ENCODE data around the gene SHISA9. TPM values are rescaled to one million over a fixed set of nuclear protein-coding genes. Genes with fewer than 3 reads are reported as not detected.

SHISA9 gene
- polyA plus RNA-seq, 3 donors: 0.01 TPM; not detected in 2

DNA sequence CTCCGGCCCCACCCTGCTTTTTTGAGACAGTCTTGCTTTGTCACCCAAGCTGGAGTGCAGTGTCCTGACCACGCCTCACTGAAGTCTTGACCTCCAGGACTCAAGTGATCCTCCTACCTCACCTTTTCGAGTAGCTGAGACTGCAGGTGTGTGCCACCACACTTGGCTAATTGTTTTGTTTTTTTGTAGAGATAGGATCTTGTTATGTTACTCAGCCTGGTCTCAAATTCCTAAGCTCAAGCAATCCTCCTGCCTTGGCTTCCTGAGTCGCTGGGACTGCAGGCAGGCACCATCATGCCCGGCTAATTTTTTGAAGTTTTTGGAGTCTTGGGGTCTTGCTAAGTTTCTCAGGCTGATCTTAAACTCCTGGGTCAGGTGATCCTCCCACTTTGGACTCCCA is 206.7 kb downstream of the SHISA9 start:
- no peak overlapping the region for H3K4me3 ChIP-seq (replicated peaks in 1 of 3; ENCODE audit: low read depth in 2 of 3, low read length in 3 of 3)
- H3K9ac ChIP-seq (ENCODE audit: insufficient read depth, low read length, poor library complexity, severe bottlenecking): no peak overlapping the region
- Mint-ChIP-seq H3K27ac (no peak overlapping the region), H3K4me1 (no peaks in the 10 kb centered on the region), H3K27me3 (ENCODE audit: low read depth in 3 of 3) (no peaks in the 10 kb centered on the region), H3K9me3 (peaks cover 2 to 21% (median 13%) of the 10 kb centered on the region in 7 donors), H3K36me3 (no peaks in the 10 kb centered on the region), H3K4me3 (no peak overlapping the region)
- no peaks in the 10 kb centered on the region for H3K4me1 ChIP-seq (ENCODE audit: control insufficient read depth in 1 of 2, insufficient read depth in 2 of 2, low read length in 2 of 2)
- no peak for DNase-seq
- intact Hi-C loops (cut with micrococcal nuclease): no loop called here
- no peak overlapping the region for H3K4me2 ChIP-seq (replicated peaks; ENCODE audit: extremely low read depth, low read length, poor library complexity, severe bottlenecking)
- no peak for TF ChIP-seq CTCF (IDR thresholded peaks at IDR 0.05)
- no peak overlapping the region for H2AFZ ChIP-seq (ENCODE audit: insufficient read depth, low read depth, low read length, poor library complexity, severe bottlenecking)
- no peaks in the 10 kb centered on the region for H3K79me2 ChIP-seq (ENCODE audit: insufficient read depth, low read length)
- H3K9me3 ChIP-seq (replicated peaks in 1 of 2; ENCODE audit: control insufficient read depth in 1 of 2, insufficient read depth in 1 of 2, low read length in 2 of 2): peaks cover 3 to 6% of the 10 kb centered on the region in 2 donors
- H3K36me3 ChIP-seq (replicated peaks in 1 of 2; ENCODE audit: control insufficient read depth in 1 of 2, insufficient read depth in 2 of 2, low read length in 2 of 2): no peaks in the 10 kb centered on the region
- WGBS (ENCODE audit: insufficient coverage): no CpG with 5 or more reads among the region's 5 CpGs
- H4K20me1 ChIP-seq (ENCODE audit: insufficient read depth, low read length): no peaks in the 10 kb centered on the region
- no peak overlapping the region for H3K27ac ChIP-seq (ENCODE audit: low read depth in 1 of 2, low read length in 2 of 2)
- no peaks in the 10 kb centered on the region for H3K27me3 ChIP-seq (ENCODE audit: control insufficient read depth in 2 of 2, insufficient read depth in 2 of 2, low read length in 2 of 2)

DNA sequence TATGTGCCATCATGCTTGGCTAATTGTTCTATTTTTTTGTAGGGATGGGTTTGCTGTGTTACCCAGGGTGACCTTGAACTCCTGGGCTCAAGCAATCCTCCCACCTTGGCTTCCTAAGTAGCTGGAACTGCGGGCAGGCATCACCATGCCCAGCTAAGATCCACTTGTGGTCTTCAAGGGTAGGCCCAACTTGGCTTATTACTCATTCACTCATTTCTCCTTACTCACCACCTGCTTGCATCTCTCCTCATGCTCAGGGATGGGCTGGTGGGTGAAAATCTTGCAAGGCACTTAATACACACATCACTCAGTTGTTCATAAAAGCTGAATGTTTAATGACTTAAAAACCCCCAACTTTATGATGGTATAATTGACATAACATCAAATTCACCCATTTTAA is 207.8 kb downstream of the SHISA9 start:
- Histone ChIP-seq H3K36me3 (replicated peaks in 1 of 2; ENCODE audit: control insufficient read depth in 1 of 2, insufficient read depth in 2 of 2, low read length in 2 of 2) (no peaks in the 10 kb centered on the region), H3K4me3 (replicated peaks in 1 of 3; ENCODE audit: low read depth in 2 of 3, low read length in 3 of 3) (no peak overlapping the region), H3K9ac (ENCODE audit: insufficient read depth, low read length, poor library complexity, severe bottlenecking) (no peak overlapping the region), H3K79me2 (ENCODE audit: insufficient read depth, low read length) (no peaks in the 10 kb centered on the region), H3K9me3 (replicated peaks in 1 of 2; ENCODE audit: control insufficient read depth in 1 of 2, insufficient read depth in 1 of 2, low read length in 2 of 2) (peaks cover 3 to 8% of the 10 kb centered on the region in 2 donors), H3K4me2 (replicated peaks; ENCODE audit: extremely low read depth, low read length, poor library complexity, severe bottlenecking) (no peak overlapping the region), H4K20me1 (ENCODE audit: insufficient read depth, low read length) (no peaks in the 10 kb centered on the region), H2AFZ (ENCODE audit: insufficient read depth, low read depth, low read length, poor library complexity, severe bottlenecking) (no peak overlapping the region), H3K4me1 (ENCODE audit: control insufficient read depth in 1 of 2, insufficient read depth in 2 of 2, low read length in 2 of 2) (no peaks in the 10 kb centered on the region), H3K27me3 (ENCODE audit: control insufficient read depth in 2 of 2, insufficient read depth in 2 of 2, low read length in 2 of 2) (no peaks in the 10 kb centered on the region), H3K27ac (ENCODE audit: low read depth in 1 of 2, low read length in 2 of 2) (no peak overlapping the region)
- no peaks in the 10 kb centered on the region for H3K4me1 Mint-ChIP-seq
- no peak for DNase-seq
- H3K9me3 Mint-ChIP-seq: peaks cover 2 to 23% (median 10%) of the 10 kb centered on the region in 7 donors
- no CpG with 5 or more reads among the region's 1 CpG for WGBS (ENCODE audit: insufficient coverage)
- intact Hi-C loops (cut with micrococcal nuclease): no loop called here
- no peak overlapping the region for H3K4me3 Mint-ChIP-seq
- H3K36me3 Mint-ChIP-seq: no peaks in the 10 kb centered on the region
- no peak overlapping the region for H3K27ac Mint-ChIP-seq
- no peak for TF ChIP-seq CTCF (IDR thresholded peaks at IDR 0.05)
- H3K27me3 Mint-ChIP-seq (ENCODE audit: low read depth in 3 of 3): no peaks in the 10 kb centered on the region

Data from CD14-positive monocyte (primary cell).